Panc1 (cell line): ENCODE data around the gene NTN4. TPM values are rescaled to one million over a fixed set of nuclear protein-coding genes. Genes with fewer than 3 reads are reported as not detected.

Source experiments
- ATAC-seq: fragments of 200-7000 bp; cut with Tn5 transposase; 2 replicates; pipeline ENCODE4 v1.9.1; 2020; ENCODE audit warnings: mild to moderate bottlenecking, moderate library complexity
- BruUV-seq: library from RNA; stranded (reverse); fragments of 400-500 nt; replicated peaks from 2 replicates; lab custom pipeline; 2021; lab: Mats Ljungman, UMichigan
- CTCF ChIA-PET: fragments of 300-600 bp; sonication (Branson Sonifier 250); formaldehyde crosslinking; loops from one replicate; lab custom pipeline; 2022; ENCODE audit warnings: antibody characterized with exemption; lab: Charles Lee
- POLR2A ChIA-PET: fragments of 300-600 bp; sonication (Branson Sonifier 250); formaldehyde crosslinking; loops from one replicate; lab custom pipeline; 2022; ENCODE audit warnings: antibody characterized with exemption; lab: Charles Lee
- DNase-seq: peaks from one replicate; pipeline ENCODE4 v3.0.0-alpha.2; 2010; ENCODE audit warnings: low read depth, low spot score
- H3K27ac ChIP-seq: 2 replicates; pipeline ENCODE4 v1.5.1; 2011; ENCODE audit warnings: mild to moderate bottlenecking, low read length, inconsistent platforms
- H3K27me3 ChIP-seq: fragments of 200-500 bp; sonication (Bioruptor generic); 2 replicates; pipeline ENCODE4 v1.6.0; 2014; ENCODE audit warnings: low read length, inconsistent platforms; ENCODE audit not compliant: control insufficient read depth, insufficient read depth
- H3K36me3 ChIP-seq: fragments of 200-500 bp; sonication (Bioruptor generic); 2 replicates; pipeline ENCODE4 v1.5.1; 2014; ENCODE audit warnings: inconsistent platforms, mild to moderate bottlenecking, low read length, moderate library complexity; ENCODE audit not compliant: control insufficient read depth, insufficient read depth
- H3K4me1 ChIP-seq: 2 replicates; pipeline ENCODE4 v1.5.1; 2011; ENCODE audit warnings: inconsistent platforms, mild to moderate bottlenecking, low read length, moderate library complexity; ENCODE audit not compliant: control insufficient read depth, insufficient read depth
- H3K4me3 ChIP-seq, 2 experiments: 2 replicates each; pipeline ENCODE4 v1.5.1; 2011 to 2012; ENCODE audit warnings: low read depth in 2 of 2, low read length in 2 of 2, mild to moderate bottlenecking in 2 of 2, inconsistent platforms in 1 of 2, moderate library complexity in 1 of 2
- H3K9me3 ChIP-seq: fragments of 200-500 bp; sonication (Bioruptor generic); 2 replicates; pipeline ENCODE4 v1.5.1; 2014; ENCODE audit warnings: low read depth, mild to moderate bottlenecking, inconsistent platforms, low read length, moderate library complexity; ENCODE audit not compliant: control insufficient read depth, insufficient read depth
- POLR2AphosphoS5 ChIP-seq: IDR thresholded peaks from 2 replicates; pipeline ENCODE4 v1.6.1; 2012; ENCODE audit warnings: mild to moderate bottlenecking, low read depth, low read length, moderate library complexity
- SIN3A ChIP-seq: IDR thresholded peaks from 2 replicates; pipeline ENCODE4 v1.6.1; 2012; ENCODE audit warnings: low read depth, mild to moderate bottlenecking, low read length, moderate library complexity, borderline replicate concordance; ENCODE audit not compliant: insufficient read depth
- TCF7L2 ChIP-seq: IDR thresholded peaks from 2 replicates; pipeline ENCODE4 v1.6.1; 2011; ENCODE audit warnings: mild to moderate bottlenecking, low read depth, low read length, inconsistent platforms
- in situ Hi-C: cut with HindIII; loops from 2 replicates; pipeline ENCODE4 v1.10.0; 2016; ENCODE audit warnings: low sequenced_read_pairs, low pct_unique_long_range_greater_than_20kb
- intact Hi-C: fragments of 100-400 bp; cut with micrococcal nuclease; formaldehyde crosslinking; loops from one replicate; pipeline ENCODE4 v1.10.0; 2022; ENCODE audit not compliant: unreplicated experiment
- total RNA-seq: library from RNA; stranded (reverse); gene quantifications from one replicate; pipeline ENCODE4 v1.2.1, GENCODE V29; 2021; ENCODE audit not compliant: unreplicated experiment
- TF ChIP-seq, protein P1 (sequence below): fragments of 450-650 bp; IDR thresholded peaks from 2 replicates; pipeline ENCODE4 v1.5.1; 2017; ENCODE audit warnings: mild to moderate bottlenecking
- TF ChIP-seq, protein P2 (sequence below), 2 experiments: IDR thresholded peaks; 2 replicates each; pipeline ENCODE4 v1.6.1; 2011 to 2012; ENCODE audit warnings: low read depth in 2 of 2, control low read depth in 1 of 2, low read length in 1 of 2, mild to moderate bottlenecking in 1 of 2, moderate library complexity in 1 of 2; ENCODE audit not compliant: insufficient read depth in 1 of 2

NTN4 gene
- total RNA-seq, 1 experiment from 2014 or later = 17.1 TPM

DNA sequence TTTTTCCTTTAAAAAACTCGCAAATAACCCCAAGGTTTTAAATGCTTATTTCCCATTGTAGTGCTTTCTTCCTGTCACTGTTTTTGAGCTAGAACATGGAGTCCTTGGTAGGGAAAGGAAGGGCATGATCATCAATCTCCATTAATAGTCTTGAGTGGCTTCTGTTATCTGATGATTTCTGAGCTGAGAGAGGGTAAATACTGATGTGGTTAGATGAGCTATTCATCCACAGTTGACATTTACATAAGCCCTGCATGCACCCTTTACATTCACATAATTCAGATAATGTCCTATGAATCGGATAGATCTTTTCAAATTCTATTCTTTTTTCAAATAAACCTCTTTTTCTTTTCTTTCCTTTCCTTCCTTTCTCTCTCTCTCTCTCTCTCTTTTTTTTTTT, 81.4 kb downstream of the NTN4 start:
- in situ Hi-C loops (no loop called here), intact Hi-C loops (no loop called here)
- H3K27ac ChIP-seq = no peak overlapping the region
- no TSS peak for BruUV-seq
- POLR2A ChIA-PET = interaction anchor here (0.6 kb wide), 2 partner anchors 9 to 99 kb away, joined by 4 to 6 read pairs; no protein-coding TSS in a partner anchor
- TF ChIP-seq TCF7L2 (no peak), SIN3A (no peak), POLR2AphosphoS5 (no peak)
- TF ChIP-seq, protein P1, sequence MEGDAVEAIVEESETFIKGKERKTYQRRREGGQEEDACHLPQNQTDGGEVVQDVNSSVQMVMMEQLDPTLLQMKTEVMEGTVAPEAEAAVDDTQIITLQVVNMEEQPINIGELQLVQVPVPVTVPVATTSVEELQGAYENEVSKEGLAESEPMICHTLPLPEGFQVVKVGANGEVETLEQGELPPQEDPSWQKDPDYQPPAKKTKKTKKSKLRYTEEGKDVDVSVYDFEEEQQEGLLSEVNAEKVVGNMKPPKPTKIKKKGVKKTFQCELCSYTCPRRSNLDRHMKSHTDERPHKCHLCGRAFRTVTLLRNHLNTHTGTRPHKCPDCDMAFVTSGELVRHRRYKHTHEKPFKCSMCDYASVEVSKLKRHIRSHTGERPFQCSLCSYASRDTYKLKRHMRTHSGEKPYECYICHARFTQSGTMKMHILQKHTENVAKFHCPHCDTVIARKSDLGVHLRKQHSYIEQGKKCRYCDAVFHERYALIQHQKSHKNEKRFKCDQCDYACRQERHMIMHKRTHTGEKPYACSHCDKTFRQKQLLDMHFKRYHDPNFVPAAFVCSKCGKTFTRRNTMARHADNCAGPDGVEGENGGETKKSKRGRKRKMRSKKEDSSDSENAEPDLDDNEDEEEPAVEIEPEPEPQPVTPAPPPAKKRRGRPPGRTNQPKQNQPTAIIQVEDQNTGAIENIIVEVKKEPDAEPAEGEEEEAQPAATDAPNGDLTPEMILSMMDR = no peak
- TF ChIP-seq, protein P2, sequence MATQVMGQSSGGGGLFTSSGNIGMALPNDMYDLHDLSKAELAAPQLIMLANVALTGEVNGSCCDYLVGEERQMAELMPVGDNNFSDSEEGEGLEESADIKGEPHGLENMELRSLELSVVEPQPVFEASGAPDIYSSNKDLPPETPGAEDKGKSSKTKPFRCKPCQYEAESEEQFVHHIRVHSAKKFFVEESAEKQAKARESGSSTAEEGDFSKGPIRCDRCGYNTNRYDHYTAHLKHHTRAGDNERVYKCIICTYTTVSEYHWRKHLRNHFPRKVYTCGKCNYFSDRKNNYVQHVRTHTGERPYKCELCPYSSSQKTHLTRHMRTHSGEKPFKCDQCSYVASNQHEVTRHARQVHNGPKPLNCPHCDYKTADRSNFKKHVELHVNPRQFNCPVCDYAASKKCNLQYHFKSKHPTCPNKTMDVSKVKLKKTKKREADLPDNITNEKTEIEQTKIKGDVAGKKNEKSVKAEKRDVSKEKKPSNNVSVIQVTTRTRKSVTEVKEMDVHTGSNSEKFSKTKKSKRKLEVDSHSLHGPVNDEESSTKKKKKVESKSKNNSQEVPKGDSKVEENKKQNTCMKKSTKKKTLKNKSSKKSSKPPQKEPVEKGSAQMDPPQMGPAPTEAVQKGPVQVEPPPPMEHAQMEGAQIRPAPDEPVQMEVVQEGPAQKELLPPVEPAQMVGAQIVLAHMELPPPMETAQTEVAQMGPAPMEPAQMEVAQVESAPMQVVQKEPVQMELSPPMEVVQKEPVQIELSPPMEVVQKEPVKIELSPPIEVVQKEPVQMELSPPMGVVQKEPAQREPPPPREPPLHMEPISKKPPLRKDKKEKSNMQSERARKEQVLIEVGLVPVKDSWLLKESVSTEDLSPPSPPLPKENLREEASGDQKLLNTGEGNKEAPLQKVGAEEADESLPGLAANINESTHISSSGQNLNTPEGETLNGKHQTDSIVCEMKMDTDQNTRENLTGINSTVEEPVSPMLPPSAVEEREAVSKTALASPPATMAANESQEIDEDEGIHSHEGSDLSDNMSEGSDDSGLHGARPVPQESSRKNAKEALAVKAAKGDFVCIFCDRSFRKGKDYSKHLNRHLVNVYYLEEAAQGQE (IDR thresholded peaks at IDR 0.05; ENCODE audit: insufficient read depth in 1 of 2, low read depth in 2 of 2, low read length in 1 of 2) = no peak
- H3K9me3 ChIP-seq = no peaks in the 10 kb centered on the region
- ATAC-seq = no peak
- H3K4me3 ChIP-seq = no peak overlapping the region
- DNase-seq = no peak
- no peaks in the 10 kb centered on the region for H3K36me3 ChIP-seq
- CTCF ChIA-PET = no interaction called here
- no peaks in the 10 kb centered on the region for H3K4me1 ChIP-seq
- no peaks in the 10 kb centered on the region; the same call in 1 of the 2 replicates for H3K27me3 ChIP-seq

DNA sequence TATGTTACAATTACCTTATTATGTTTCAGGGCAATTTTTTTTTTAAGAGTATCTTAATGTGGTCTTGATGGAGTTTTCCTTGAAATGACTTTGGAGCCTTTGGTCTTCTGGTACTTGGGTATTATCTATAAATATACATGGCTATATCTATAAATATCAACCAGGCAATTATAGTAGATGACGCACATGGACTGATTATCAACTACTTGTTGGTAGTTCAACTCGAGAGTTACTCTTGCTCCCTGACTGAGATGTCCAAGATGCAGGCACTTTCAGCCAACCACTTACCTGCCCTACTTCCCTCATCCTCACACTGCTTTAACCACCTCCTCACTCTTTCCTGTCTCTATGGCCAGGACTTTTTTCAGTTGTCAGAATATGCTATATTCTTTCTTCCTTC, 85.4 kb downstream of the NTN4 start:
- POLR2A ChIA-PET = no interaction called here
- Histone ChIP-seq H3K4me1 (no peaks in the 10 kb centered on the region), H3K4me3 (no peak overlapping the region), H3K27me3 (no peaks in the 10 kb centered on the region; the same call in 1 of the 2 replicates), H3K27ac (no peak overlapping the region), H3K36me3 (no peaks in the 10 kb centered on the region), H3K9me3 (no peaks in the 10 kb centered on the region)
- in situ Hi-C loops (no loop called here), intact Hi-C loops (no loop called here)
- no peak for TF ChIP-seq POLR2AphosphoS5
- no peak for ATAC-seq
- DNase-seq = no peak
- CTCF ChIA-PET = no interaction called here
- no TSS peak for BruUV-seq

DNA sequence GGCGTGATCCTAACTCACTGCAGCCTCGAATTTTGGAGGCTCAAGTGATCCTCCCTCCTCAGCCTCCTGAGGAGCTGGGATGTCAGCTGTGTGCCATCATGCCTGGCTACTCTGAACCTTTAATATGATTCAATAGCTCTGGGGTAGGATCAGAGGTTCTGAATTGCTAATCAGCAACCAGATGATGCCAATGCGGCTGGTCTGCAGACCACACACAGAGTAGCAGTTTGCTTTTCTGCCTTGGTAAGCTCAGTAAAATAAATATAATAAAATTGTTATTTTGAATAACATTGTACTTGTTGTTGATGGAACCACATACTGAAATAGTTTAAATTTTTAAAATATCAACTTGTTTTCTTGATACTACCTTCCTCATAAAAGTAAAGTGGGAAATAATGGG, 86.6 kb downstream of the NTN4 start:
- ChIA-PET POLR2A (no interaction called here), CTCF (no interaction called here)
- intact Hi-C loops = no loop called here
- in situ Hi-C loops = no loop called here
- no peaks in the 10 kb centered on the region for H3K9me3 ChIP-seq
- no peak for ATAC-seq
- no peak overlapping the region for H3K4me3 ChIP-seq
- TF ChIP-seq TCF7L2 (no peak), POLR2AphosphoS5 (no peak), SIN3A (no peak)
- TF ChIP-seq, protein P2 (IDR thresholded peaks at IDR 0.05; ENCODE audit: insufficient read depth in 1 of 2, low read depth in 2 of 2, low read length in 1 of 2) = no peak
- TF ChIP-seq, protein P1 = no peak
- BruUV-seq = no TSS peak
- H3K4me1 ChIP-seq = no peaks in the 10 kb centered on the region
- no peaks in the 10 kb centered on the region for H3K36me3 ChIP-seq
- DNase-seq = no peak
- no peaks in the 10 kb centered on the region; the same call in 1 of the 2 replicates for H3K27me3 ChIP-seq
- no peak overlapping the region for H3K27ac ChIP-seq
